ENCODE results near the gene ATP8B4.

DNA sequence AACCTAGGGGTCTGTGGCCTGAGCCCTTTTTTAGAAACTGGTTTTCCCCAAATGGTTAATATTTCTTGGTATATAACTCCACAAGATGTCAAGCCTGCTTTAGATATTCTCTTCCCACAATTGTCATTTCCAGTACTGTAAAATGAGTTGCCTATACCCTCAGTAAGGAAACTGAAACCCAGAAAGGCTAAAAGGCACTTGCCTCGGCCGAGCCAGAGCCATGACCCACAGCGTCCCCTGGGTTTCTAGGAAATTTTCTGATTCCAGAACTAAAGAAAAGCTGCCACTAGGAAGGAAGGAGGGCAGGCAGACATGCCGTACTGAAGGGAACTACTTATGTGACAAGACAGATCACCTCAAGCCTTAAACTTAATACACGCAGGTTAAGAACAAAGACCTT, 59.1 kb downstream of the ATP8B4 start:
- TF ChIP-seq CTCF (IDR thresholded peaks at IDR 0.05; ENCODE audit: extremely low read depth in 1 of 2, insufficient read depth in 1 of 2, low read depth in 1 of 2, low read length in 2 of 2) (no peak), POLR2A (IDR thresholded peaks at IDR 0.05; ENCODE audit: low read depth, low read length) (no peak), EZH2 (IDR thresholded peaks at IDR 0.05; ENCODE audit: borderline replicate concordance, low read depth, low read length, severe bottlenecking) (no peak), POLR2AphosphoS5 (IDR thresholded peaks at IDR 0.05; ENCODE audit: insufficient read depth, low read depth, low read length) (no peak), MYC (IDR thresholded peaks at IDR 0.05; ENCODE audit: low read depth, low read length) (no peak)
- TF ChIP-seq, protein P1, sequence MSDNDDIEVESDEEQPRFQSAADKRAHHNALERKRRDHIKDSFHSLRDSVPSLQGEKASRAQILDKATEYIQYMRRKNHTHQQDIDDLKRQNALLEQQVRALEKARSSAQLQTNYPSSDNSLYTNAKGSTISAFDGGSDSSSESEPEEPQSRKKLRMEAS (IDR thresholded peaks at IDR 0.05; ENCODE audit: insufficient read depth, insufficient read length), result no peak

Measured in endothelial cell of umbilical vein (primary cell).